G401.6 (cell line): ENCODE measurements around the gene PPFIBP1.
A peak's percentile ranks its signal among the peaks of the same experiment; 100 is the strongest.
"Not testable (repeated sequence)": the region's sequence is repeated elsewhere in the genome, so short reads cannot be mapped to it uniquely, and the experiment has no call there.

Experiments
- FAIRE-seq: peaks from 2 replicates; lab custom pipeline; 2012; peaks lifted over from hg19 to GRCh38; lab: Jason Lieb, UNC

Gene PPFIBP1

GRCh38 chr12:27566626-27567025 is 42.6 kb downstream of the PPFIBP1 start:
- no peak for FAIRE-seq

- FAIRE-seq = no peak
Observed at GRCh38 chr12:27571463-27571862, 47.5 kb downstream of the PPFIBP1 start.

- no peak for FAIRE-seq
Observed at GRCh38 chr12:27572486-27573255, 48.7 kb downstream of the PPFIBP1 start.

DNA sequence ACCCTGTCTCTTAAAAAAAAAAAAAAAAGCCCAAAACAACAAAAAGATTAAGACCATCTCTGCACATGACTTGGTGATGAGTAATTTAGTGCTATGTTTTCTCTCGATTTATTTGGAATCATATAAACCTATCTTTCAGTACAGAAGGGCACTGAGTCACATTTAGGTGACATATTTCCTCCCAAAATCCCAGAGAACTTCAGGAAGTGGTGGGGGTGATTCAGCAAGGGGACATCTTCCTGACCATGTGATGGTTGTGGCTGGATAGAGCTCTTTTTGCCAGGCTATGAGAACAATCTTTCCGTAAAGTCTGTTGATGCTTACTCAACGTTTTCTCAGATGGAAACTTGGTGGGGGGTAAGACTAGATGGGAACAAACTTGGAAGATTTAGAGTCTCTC is 50.0 kb downstream of the PPFIBP1 start:
- no peak for FAIRE-seq

GRCh38 chr12:27575090-27575761 is 51.2 kb downstream of the PPFIBP1 start:
- no peak for FAIRE-seq

DNA sequence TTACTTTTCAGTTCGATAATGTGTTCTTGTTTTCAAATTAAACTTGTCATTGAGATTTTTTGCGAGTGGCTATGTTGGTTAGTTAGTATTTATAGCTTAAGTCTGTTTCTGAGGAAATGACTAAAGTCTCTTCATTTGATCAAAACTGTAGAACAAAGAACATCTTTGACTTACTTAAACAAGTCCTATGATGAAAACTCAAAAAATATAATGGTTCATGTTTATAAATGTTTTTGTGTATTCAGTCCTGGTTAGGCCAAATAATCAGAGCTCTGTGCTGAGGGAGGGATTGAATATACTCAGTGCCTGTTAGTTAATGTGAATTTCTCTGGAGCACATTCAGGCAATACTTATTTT is 51.7 kb downstream of the PPFIBP1 start:
- peak; percentile 39 for FAIRE-seq

- no peak for FAIRE-seq
Observed at GRCh38 chr12:27576667-27577347, 52.8 kb downstream of the PPFIBP1 start.

GRCh38 chr12:27577688-27578087 is 53.7 kb downstream of the PPFIBP1 start:
- FAIRE-seq = no peak

- no peak for FAIRE-seq
Observed at GRCh38 chr12:27578689-27579372, 54.8 kb downstream of the PPFIBP1 start.

GRCh38 chr12:27580561-27581330 is 56.7 kb downstream of the PPFIBP1 start:
- no peak for FAIRE-seq

GRCh38 chr12:27581331-27581671 is 57.3 kb downstream of the PPFIBP1 start:
- not testable (repeated sequence) for FAIRE-seq

DNA sequence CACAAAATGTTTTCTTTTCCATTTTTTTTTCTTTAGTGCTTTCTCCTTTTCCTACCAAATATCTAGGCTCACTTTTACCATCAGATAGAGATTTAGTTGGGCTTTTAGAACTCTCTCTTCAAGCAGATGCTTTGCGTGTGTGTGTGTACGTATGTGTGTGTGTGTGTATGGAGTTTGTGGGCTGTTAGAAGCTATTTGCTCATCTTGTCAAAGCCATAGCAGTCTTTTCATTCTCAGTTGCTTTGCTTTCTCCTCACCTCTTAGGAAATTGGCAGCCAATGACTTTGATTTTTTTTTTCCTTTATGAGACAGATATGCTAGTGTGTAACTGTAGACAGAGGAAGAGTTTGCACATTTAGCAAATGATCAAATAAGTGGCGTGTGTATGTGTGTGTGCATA is 57.8 kb downstream of the PPFIBP1 start:
- FAIRE-seq = not testable (repeated sequence)

DNA sequence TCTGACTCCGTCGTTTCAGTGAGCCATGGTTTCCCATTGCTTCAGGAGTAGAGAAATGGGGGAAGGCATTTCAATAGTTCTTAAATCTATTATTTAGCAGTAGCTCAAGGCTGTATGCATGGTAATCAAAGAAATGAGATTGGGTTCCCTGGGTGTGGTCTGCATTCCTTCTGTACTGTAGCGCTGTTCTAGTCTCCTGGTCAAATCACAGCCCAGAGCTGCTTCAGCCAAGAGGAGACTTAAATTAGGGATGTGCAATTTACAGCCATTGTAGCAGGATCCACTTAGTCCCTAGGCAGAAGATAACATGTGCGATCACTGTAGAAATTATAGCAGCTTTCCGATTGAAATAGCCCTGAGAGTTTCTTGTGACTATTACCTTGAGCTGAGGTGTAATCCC is 58.4 kb downstream of the PPFIBP1 start:
- FAIRE-seq = not testable (repeated sequence)

- FAIRE-seq = no peak
Observed at GRCh38 chr12:27583057-27583797, 59.2 kb downstream of the PPFIBP1 start.

DNA sequence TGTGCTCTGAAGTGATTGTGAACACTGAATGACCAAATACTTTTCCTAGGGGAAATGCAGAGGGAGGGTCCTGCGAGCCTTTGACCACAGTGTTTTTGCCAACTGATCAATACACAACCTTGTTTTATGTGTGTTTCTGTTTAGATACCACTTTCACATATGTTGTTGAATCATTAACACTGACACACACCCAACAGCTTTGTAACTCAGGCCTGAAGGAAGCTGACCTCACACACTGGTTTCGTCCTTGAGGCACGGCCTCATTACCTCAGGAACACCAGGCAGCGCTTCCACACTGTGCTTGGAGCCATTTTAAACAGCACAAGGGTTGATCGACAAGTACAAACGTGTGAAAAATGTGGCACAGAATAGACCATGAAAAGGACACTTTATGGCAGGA is 60.0 kb downstream of the PPFIBP1 start:
- no peak for FAIRE-seq

DNA sequence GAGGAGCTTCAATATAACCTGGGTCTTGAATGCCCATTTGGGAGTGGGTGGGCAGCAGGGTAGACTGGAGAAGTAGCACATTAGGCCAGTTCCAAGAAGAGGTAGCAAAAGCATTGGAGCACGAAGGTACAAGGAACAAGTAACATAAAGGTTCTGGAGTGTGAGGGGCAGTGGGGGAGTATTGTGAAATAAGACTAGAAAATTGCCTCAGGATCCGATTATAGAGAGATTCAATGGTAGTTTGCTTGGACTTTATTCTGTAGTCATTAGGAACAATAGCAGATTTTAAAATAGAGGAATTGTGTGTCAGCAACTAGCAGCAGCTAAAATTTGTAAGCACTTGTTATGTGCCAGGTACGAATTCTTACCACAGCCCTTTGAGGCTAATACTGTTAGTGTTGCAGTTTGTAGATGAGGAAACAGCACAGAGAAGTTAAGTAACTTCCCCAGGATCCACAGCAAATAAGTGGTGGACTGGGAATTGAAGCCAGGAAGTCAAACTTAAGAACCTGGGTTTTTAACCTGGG is 61.8 kb downstream of the PPFIBP1 start:
- no peak for FAIRE-seq

DNA sequence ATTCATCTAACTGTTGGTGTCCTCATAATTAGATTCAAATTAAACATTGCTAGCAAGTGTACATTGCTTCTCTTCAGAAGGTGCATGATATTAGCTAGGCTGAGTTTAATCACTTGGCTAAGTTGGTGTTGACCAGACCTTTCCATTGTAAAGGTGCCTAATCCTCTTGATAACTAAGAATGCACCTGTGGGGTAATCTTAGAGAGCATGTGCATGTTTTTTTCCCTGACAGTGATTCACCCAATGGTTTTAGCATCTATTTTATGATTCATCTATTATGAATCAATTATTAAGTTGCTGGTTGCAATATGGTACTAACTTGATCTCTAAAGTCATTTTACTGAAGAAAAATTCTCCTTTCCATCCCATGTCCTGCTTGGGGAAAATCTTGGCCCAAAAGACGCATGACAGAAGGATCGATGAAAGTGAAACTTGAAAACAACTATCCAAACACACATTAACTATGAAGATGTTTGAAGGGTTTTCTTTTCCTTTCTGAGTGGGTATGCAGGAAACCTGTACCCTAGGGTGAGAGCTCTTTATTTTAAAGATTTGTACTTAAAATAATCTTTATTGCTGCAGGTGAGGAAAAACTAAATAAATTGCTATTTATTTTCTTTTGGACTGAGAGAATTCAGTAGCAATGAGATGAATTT is 64.2 kb downstream of the PPFIBP1 start:
- not testable (repeated sequence) for FAIRE-seq

DNA sequence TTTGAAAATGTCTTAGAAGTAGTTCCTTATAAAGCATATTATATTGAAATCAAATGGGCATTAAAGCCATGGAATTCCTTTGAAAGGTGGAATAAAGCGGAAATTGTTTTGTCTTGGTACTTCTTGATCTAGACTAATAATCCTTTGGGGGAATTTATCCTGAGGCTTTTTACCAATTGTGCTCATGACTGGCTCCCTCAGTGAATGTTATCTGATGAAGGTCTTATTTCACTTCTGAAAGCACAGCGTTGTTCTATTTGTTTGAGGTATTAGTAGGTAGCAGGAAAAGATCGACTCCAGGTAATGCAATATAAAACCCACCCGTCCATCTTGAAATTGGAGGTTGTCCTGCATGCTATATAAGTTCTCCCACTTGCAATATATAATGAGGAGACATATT is 64.8 kb downstream of the PPFIBP1 start:
- FAIRE-seq = no peak

DNA sequence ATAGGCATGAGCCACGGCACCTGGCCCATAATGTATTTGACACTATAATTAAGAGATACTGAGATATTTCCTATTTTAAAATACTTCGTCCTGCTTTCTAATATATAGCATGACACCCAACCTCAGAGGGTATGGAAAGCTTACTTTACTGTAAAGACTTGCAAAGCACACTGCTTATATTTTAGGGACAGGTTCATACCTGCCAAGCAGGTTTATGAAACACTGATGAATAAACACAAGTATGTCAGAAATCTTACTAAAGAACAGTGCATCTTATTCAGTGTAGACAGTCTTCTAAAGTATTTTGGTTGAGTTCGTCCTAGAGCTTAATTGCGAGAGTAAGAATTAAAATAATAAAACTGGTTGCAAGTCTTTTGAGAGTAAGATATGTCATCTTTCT is 65.4 kb downstream of the PPFIBP1 start:
- FAIRE-seq = no peak

DNA sequence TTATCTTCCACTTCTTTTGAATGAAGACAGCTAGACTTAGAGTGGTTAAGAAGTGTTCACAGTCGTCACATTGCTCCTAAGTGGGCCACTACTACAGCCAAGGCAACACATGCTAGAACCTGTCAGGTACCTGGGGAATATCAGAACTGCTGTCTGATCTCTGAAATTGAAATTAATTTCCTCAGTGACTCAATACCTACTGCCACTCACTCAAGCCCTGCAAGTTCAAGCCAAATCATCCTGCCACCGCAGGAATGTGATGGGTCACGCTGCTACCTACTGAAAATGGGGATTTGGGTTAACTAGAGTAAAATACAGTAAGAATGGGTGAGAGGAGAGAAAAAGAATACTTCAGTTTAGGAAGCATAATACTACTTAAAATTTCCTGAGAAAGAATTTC is 67.7 kb downstream of the PPFIBP1 start:
- FAIRE-seq = not testable (repeated sequence)

GRCh38 chr12:27592548-27592947 is 68.5 kb downstream of the PPFIBP1 start:
- FAIRE-seq = no peak
